Measurements from ENCODE around the gene S100A13.

The S100A13 gene

DNA sequence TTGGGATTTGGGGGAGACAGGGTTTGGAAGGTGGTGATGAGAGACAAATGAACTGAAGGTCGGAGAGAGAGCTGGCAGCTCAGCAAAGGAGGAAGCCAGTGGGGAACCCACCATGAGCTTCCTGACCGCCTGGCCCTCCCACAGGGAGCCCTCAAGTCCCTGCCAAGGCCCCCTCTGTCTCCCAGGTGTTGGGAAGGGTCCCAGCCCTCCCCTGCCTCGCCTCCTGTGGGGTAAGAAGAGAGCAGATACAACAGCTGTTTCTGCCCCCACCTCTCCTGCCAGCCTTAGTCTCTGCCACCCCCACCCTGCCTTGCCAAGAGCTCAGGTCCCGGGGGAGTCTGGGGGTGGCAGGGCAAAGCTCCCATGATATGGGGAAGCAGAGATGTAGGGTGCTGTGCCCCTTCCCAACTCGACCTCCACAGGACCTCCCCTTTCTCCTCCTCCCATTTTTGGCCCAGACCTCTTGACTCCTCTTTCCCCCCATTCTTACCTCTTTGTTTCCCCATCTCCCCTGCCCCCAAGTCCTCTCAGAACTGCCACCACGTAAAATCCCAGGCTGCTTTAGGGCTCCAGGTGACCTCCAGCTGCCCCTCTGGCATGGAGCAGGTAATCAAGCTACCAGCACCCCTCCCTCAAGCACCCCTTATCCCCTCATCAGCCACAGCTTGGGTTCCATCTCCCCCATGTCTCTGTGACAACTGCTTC, 1.5 kb upstream of the S100A13 start:
- FAIRE-seq (no peak), DNase-seq (ENCODE audit: insufficient read length, low spot score) (no peak)

DNA sequence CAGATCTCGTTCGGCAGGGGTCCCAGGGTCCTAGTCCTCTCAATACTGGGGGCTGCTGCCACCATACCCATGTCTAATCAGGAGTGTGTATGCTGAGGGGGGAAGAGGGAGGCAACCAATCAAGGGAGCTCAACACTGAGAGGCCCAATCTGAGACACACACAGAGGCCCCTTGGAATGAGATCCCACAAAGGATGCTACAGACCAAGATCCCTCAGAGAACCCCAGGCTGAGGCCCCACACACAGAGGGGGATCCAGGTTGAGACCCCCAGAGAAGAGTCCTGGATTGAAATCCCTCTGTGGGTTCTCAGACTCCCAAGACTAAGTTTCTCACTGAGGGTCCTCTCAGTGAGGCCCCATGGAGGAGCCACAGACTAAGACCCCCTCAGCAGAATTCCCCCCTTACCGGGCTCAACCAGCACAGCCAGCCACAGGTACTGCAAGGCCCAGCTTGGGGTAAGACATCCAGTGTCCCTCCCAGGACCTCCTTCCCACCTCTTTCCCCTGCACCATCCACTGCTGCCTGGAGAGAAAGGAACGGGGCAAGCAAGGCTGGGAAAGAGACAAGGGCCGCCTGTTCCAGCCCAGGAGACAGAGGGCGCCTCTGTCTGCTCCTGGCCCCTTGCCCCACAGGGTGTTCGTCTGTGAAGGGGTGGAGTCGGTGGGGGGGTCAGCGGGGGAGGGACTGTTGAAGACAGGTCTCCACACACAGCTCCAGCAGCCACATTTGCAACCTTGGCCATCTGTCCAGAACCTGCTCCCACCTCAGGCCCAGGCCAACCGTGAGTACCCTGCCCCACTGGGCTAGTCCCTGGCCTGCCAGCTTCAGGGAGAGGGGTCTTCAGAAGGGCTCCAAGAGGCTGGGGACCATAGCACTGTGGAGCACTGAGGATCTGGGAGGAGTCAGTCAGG, 666 bp upstream of the S100A13 start, which contains the start of gene S100A1:
Gene S100A1, plus strand, starts transcription at position 720 of the 912 bp plus-strand sequence. CDS start 2,088 bp downstream, outside the sequence.
- no peak for DNase-seq (ENCODE audit: insufficient read length, low spot score)
- no peak for FAIRE-seq

DNA sequence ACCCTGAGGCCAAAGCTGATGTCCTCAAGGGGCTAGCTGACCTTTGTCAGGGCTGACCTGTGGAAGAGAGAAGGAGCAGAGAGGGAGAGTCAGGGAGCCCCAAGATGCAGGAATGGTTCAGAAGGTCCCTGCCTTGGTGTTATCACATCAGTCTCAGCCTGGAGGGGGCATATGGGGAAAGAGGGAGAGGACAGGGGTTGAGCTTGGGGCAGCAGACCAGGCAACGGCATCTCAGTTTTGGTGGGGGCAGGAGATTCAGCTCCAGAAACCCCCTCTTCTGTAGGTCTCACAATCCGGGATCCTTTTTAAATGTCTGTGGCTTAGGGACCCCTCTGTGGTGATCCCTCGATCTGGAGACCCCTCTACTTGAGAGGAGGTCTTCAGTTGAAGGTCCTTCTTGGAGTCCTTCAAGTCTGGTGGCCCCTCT, 815 bp downstream of the S100A13 start:
- FAIRE-seq (no peak), DNase-seq (ENCODE audit: insufficient read length, low spot score) (no peak)

DNA sequence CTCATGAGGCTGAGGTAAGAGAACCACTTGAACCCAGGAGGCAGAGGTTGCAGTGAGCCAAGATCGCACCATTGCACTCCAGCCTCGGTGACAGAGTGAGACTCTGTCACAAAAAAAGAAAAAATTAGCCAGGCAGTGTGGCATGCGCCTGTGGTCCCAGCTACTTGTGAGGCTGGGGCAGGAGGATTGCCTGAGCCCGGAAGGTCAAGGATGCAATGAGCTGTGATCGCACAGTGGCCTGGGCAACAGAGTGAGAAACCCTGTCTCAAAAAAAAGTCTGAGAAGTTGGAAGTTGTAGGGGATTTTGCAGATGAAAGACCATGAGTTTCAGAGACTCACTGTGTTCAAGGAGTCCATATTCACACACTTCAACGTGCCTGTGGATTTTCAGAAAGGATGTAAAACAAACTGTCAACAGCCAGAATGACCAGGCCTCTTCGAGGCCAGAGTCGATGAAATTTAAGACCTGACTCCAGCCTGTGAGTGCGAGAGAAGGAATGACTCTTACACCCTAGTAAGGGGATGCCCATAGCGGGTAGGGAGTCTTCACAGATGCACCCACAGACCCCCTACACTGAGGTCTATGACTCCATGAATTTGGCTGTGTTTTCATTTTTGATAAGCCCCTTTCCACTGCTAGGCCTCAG, 2.2 kb downstream of the S100A13 start:
- FAIRE-seq (no peak), DNase-seq (ENCODE audit: insufficient read length, low spot score) (no peak)

DNA sequence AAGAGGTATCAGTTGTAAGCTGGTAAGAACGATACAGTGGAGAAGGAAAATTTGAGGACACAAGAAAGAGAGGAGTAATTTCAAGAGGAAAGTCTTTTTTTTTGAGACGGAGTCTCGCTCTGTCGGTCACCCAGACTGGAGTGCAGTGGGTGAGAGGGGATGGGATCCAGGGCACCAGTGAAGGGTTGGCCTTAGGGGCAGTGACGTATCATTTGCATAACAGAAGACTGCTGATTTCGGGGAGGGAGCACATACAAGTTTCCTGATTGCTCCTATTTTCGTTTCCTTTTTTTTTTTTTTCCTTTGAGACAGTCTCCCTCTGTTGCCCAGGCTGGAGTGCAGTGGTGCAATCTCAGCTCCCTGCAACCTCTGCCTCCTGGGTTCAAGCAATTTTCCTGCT, 4.2 kb downstream of the S100A13 start:
- FAIRE-seq = no peak
- no peak for DNase-seq (ENCODE audit: insufficient read length, low spot score)

DNA sequence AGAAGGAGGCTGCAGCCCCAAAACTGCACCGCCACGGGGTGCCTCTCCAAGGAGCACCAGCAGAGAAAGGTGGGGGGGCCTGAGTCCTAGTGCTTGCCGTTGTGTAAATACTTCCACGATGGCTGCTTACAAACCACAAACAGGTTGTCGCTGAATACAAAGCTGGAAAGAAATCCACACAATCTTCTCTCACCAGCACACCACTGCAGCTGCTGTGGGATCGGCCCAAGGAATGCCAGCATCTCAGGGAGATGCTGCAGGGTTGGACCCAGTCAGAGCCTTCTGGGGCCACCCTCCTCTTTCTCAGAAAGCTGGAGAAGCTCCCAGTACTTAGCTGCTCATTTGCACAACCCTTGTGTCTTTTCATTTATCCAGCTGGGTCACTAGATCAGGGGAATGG, 8.1 kb downstream of the S100A13 start:
- FAIRE-seq = no peak
- DNase-seq (ENCODE audit: insufficient read length, low spot score) = no peak

DNA sequence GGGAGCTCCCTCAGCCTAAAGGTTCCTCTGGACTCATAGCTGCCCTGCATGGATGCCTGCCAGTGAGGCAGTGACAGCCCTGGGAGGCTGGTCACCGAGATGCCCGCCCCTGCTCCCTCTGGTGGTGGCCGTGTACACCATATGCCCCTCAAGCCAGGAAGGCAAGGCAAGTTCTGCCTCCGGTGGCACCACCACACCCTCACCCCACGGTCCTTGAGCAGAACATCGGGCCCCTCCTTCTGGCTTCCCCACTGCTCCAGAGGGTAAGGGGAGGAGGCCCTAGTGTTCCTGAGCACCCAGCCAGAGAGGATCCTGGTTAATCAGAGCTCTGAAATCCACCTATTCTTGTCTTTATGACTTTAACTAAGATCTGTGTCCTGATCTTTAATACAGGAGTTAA, 9.6 kb downstream of the S100A13 start:
- DNase-seq (ENCODE audit: insufficient read length, low spot score) (peak; percentile 81), FAIRE-seq (peak; percentile 66)

DNA sequence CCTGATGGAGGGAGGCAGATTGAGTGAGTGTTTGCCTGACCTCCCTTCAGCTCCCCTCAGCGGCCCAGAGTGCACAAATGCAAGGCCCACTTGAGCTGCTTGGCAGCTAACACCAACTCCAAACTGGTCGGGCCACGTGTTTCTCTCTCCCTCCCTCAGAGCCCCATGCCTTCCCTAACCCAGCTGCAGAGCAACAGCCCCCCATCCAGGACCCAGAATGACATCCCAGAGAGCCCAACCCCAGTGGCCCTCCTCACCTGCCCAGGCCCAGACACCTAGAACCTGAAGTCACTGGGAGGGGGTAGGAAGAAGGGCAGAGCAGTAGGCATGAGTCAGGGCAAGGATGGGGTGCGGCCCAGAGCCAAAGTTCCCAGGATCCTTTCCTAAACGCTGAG, 10.4 kb downstream of the S100A13 start:
- no peak for DNase-seq (ENCODE audit: insufficient read length, low spot score)
- FAIRE-seq = no peak

DNA sequence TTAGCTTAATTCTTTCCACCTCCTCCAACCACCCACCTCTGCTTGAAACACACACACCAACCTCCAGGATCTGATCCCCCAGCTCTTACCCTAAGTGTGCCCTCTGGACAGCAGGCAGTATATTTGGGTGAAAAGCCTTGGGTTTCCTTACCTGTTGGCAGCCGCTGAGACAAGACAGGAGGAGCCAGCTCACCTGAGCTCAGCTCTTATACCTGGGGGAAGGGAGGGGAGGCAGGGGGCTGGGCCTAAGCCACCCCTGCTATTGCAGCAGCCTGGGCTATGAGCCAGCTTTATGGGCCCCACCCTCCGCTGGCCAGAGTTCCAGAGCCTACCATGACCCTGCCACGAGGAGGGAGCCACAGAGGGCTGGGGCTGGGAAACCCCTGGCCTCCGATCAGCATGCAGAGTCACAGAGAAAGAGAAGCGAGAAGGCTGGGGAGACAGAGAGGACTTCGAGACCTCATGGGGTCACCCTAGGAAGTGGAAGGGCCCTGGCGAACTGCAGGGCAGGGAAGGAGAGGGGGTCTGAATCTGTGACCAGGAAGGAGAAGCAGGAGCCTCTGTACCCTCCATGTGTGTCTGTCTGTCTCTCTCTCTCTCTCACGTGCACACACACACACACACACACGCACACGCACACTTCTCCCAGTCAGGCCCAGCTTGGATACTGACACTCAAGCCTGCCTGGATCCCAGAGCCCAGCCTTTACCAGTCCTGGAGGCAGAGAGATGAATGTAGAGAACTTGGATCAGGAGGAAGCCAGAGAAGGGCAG, 11.0 kb downstream of the S100A13 start, which contains the start of gene S100A14:
Gene S100A14, minus strand, starts transcription at position 182 of the 773 bp plus-strand sequence. CDS start 467 bp downstream, outside the sequence.
- FAIRE-seq = no peak
- no peak for DNase-seq (ENCODE audit: insufficient read length, low spot score)

DNA sequence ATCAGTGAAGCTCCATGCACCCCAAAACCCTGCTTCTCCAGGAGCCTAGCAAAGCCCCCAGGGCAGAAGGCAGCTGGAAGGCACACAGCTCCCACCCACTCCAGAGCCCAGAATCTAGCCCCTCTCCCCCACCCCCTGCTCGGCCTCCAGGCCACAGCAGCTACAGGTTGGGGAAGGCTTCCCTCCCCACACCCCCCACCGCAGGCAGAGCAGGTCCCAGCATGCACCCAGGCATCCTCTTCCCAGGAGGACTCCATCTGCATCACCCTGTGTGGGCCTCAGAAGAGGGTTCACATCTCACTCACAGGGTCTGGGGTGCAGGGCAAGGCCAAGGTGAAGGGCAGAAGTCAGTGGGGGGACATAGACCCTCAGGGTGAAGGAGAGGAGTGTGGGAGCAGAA, 11.9 kb downstream of the S100A13 start:
- DNase-seq (ENCODE audit: insufficient read length, low spot score) (no peak), FAIRE-seq (no peak)

DNA sequence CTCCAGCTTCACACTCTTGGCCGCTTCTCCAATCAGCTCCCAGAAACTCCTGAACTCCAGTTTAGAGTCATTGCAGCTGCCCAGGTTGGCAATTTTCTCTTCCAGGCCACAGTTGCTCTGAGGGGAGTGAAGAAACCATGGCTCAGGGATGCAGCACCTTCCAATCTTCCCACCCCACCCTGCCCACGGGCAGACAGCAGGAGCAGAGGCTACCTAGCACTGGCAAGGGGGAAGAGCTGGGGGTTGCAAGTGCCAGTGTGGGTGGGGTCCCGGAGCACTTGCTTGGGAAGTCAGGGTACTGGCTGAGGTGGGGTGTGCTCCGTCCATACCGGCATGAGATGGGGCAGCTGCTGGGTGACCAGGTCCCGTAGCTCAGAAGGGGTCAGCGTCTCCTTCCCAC, 12.4 kb downstream of the S100A13 start:
- no peak for DNase-seq (ENCODE audit: insufficient read length, low spot score)
- FAIRE-seq = no peak

DNA sequence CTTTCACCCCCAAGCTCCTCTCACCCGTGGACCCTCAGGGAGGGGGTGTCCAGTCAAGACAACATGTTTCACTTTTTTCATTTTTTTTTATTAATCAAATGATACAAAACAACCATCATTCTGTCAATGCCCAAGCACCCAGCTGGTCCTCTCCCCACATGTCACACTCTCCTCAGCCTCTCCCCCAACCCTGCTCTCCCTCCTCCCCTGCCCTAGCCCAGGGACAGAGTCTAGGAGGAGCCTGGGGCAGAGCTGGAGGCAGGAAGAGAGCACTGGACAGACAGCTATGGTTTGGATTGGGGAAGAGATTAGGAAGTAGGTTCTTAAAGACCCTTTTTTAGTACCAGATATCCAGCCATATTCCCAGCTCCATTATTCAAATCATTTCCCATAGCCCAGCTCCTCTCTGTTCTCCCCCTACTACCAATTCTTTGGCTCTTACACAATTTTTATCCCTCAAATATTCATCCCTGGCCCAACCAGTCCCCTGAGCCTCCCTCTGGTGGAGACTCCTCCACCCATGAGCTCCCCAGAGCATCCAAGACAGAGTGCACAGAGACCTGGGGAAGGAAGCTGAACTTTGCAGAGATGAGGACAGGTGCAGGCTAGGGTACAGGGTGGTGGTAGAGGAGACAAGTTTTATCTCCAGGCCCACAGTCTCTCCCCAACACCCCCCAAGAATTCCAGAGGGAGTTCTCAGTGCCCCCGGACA, 13.0 kb downstream of the S100A13 start:
- FAIRE-seq (no peak), DNase-seq (ENCODE audit: insufficient read length, low spot score) (no peak)

DNA sequence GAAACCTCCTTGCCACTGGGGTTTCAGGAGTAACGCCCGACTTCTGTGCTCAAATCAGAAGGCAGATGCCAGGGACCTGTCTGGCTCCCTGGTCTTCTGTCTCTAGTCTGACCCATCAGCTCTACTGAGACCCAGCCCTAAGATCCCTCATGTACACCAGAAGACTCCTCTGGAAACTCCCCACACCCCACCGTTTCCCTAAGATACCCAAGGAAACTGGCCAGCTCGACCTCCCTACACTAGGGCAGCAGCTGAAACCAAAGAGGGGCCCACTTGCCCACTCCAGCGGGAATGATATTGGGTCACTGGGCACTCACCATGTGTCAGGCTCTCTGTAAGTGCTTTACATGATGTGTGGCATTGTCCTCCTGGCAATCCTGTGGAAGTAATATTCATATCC, 13.9 kb downstream of the S100A13 start:
- no peak for FAIRE-seq
- no peak for DNase-seq (ENCODE audit: insufficient read length, low spot score)

DNA sequence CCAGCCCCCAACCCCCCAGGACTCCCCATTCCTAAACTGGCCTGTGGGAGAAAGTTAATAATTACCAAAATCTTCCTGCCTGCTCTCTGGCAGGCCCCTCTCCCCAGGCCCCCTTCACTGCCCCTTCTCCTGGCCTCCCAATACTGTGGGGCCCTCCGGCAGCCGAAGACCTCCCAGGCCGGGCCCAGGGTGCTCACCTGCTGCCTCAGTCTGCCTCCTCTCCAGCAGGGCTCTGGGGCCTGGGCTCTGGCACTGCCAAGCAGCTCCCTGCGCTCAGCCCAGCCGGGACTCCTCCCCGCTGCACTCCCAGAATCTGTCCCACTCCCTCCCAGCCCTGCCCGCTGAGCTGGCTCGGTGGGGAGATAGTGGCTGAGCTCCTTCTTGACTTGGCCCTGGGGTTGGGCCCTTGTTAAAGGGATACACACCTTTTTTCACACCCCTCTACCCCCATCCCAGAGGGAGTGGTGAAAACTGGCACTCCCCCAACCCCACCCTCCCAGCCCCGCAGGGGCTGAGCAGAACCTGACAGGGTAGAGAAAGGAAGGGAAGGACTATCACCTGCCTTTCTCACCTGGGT, 14.5 kb downstream of the S100A13 start, which contains the start of gene S100A16:
Gene S100A16, minus strand, starts transcription at position 383 of the 577 bp plus-strand sequence. CDS start 4,986 bp downstream, outside the sequence.
- no peak for FAIRE-seq
- DNase-seq (ENCODE audit: insufficient read length, low spot score) = no peak

DNA sequence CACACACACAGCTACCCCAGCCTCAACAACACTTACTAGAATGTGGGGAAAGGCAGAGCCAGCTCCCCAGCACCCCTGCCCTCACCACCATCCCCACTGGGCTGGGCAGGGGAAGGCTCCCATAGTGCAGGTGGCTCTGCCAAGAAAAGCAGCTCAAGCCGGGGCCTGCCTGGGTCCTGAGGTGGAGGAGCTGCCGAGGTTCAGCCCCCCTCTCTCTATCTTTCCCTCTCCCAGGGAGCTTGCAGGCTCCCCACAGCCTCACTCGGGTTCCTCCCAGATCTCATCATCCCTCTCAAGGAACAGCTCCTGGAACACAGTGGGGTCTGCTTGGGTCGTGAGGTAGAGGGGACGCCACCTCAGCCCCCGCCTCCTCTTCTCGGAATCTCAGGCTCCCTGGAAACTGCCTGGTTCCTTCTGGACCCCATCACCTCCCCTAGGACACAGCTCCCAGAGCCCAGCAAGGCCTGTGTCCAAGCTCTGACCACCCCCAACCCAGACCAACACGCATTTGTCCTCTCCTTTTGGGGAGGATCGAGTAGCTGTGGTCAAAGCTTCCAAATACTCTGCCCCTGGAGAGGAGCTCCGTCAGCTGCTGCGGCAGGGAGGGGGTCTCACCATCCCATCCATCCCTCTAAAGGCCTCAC, 15.1 kb downstream of the S100A13 start:
- no peak for DNase-seq (ENCODE audit: insufficient read length, low spot score)
- FAIRE-seq = no peak

DNA sequence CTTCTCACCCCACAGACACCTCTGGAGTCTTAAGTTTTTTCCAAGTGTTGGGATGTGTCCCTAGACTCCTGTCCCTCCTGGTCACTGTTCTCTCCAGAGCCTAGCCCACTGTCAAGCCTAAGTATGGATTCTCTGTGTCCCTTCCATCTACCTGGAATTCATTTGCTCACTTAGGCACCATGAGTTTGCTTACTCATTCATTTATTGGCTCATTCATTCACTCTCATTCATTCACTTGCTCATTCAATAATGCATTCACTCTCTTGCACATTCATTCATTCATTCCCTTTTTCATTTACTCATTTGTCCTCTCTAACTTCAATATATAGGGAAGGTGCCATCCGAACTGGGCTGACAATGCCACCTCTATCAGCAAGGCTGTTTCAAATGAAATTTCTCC, 15.9 kb downstream of the S100A13 start:
- no peak for FAIRE-seq
- DNase-seq (ENCODE audit: insufficient read length, low spot score) = no peak

DNA sequence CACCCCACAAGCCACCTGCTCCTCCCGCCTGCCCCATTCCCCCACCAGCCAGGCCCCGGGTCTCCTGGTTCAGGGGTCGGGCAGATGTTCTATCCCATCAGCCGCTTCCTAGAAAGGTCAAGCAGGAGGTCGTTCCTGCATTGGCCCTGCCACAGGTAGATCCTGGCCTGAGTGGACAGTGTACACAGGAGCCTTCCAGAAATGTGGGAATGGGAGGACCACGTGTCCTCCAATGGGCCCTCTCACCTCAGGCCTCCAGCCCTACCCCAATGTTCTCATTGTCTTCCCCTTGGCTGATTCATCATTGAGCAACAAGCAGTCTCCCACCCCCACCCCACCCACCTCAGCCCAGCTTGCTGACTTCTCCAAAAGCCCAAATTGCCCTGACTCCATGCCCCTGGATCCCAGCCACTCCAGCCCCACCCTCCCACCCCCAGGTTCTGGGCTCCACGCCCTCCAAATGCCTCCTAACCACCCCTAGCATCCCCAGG, 16.4 kb downstream of the S100A13 start:
- DNase-seq (ENCODE audit: insufficient read length, low spot score) = no peak
- no peak for FAIRE-seq

DNA sequence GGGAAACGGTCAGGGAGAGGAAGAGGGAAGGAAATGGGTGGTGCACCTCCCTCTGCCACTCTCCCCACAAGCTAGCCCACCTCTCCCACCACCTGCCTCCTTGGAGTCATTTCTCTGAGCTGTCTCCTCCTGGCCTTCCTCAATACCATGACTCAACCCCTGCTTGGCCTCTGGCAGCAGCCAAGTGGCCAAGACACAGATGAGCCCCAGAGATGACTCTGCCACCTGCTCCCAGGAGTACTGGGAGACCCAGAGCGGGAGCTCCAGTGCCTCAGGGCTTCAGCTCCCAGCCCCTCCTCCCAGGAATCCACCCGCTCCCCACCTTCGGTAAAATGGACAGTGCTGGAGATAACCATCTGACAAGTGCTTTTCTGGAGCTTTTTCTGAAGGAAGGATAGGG, 17.0 kb downstream of the S100A13 start:
- DNase-seq (ENCODE audit: insufficient read length, low spot score) = no peak
- FAIRE-seq = no peak

DNA sequence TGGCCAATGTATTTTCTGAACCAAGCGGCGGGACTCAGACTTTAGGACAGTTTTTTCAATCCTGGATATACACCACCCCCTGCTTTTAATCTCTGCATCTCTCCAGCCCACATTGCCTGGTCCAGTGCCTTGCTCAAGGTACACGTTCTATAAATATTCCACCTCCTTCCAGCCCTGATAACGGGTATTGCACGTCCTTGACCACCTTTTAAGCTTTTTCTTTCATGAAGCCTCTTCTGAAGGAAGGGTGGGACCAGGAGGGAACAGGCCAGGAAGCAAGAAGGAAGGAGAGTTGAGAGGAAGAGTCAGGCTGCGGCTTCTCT, 17.8 kb downstream of the S100A13 start:
- FAIRE-seq = no peak
- DNase-seq (ENCODE audit: insufficient read length, low spot score) = no peak

Data from GM19239 (cell line).